SK-N-SH treated with all-trans-retinoic acid at 6 μM for 48 hours (cell line): ENCODE results near the gene DOCK9.

Experiments
- ATAC-seq: fragments of 200-7000 bp; cut with Tn5 transposase; 3 replicates; pipeline ENCODE4 v1.9.1; 2020; ENCODE audit warnings: mild to moderate bottlenecking, moderate library complexity
- ARNTL ChIP-seq: fragments of 450-650 bp; formaldehyde crosslinking; IDR thresholded peaks from 2 replicates; pipeline ENCODE4 v1.5.0; 2020; ENCODE audit warnings: low read depth, mild to moderate bottlenecking, moderate library complexity, borderline replicate concordance
- BACH2 ChIP-seq: fragments of 250-450 bp; sonication (Bioruptor Pico); IDR thresholded peaks from 2 replicates; pipeline ENCODE4 v1.9.0; 2021; ENCODE audit warnings: mild to moderate bottlenecking, borderline replicate concordance
- CREB5 ChIP-seq: fragments of 250-450 bp; sonication (Bioruptor Pico); IDR thresholded peaks from 2 replicates; pipeline ENCODE4 v1.5.1; 2020; ENCODE audit warnings: low read depth, mild to moderate bottlenecking, moderate library complexity
- CSDC2 ChIP-seq: fragments of 250-450 bp; sonication (Bioruptor Pico); IDR thresholded peaks from 2 replicates; pipeline ENCODE4 v1.5.0; 2020; ENCODE audit warnings: mild to moderate bottlenecking, moderate library complexity
- ESRRG ChIP-seq: fragments of 250-450 bp; sonication (Bioruptor Pico); IDR thresholded peaks from 2 replicates; pipeline ENCODE4 v1.6.1; 2021; ENCODE audit warnings: mild to moderate bottlenecking
- GLIS3 ChIP-seq: fragments of 250-450 bp; sonication (Bioruptor Pico); IDR thresholded peaks from 2 replicates; pipeline ENCODE4 v1.5.0; 2020; ENCODE audit warnings: mild to moderate bottlenecking, moderate library complexity
- ISL1 ChIP-seq: fragments of 250-450 bp; sonication (Bioruptor Pico); IDR thresholded peaks from 2 replicates; pipeline ENCODE4 v2.1.2; 2022; ENCODE audit warnings: mild to moderate bottlenecking, moderate library complexity
- OSR1 ChIP-seq: fragments of 250-450 bp; sonication (Bioruptor Pico); IDR thresholded peaks from 2 replicates; pipeline ENCODE4 v1.8.0; 2022; ENCODE audit warnings: moderate library complexity, mild to moderate bottlenecking, inconsistent platforms
- PATZ1 ChIP-seq: fragments of 250-450 bp; sonication (Bioruptor Pico); IDR thresholded peaks from 2 replicates; pipeline ENCODE4 v1.8.0; 2020; ENCODE audit warnings: mild to moderate bottlenecking, moderate library complexity, borderline replicate concordance
- POU6F1 ChIP-seq: fragments of 250-450 bp; sonication (Bioruptor Pico); IDR thresholded peaks from 2 replicates; pipeline ENCODE4 v1.8.0; 2021; ENCODE audit warnings: low read depth, mild to moderate bottlenecking, moderate library complexity, borderline replicate concordance
- PPARA ChIP-seq: fragments of 250-450 bp; sonication (Bioruptor Pico); IDR thresholded peaks from 2 replicates; pipeline ENCODE4 v1.5.0; 2020; ENCODE audit warnings: mild to moderate bottlenecking, borderline replicate concordance
- RARB ChIP-seq: fragments of 250-450 bp; sonication (Bioruptor Pico); IDR thresholded peaks from 2 replicates; pipeline ENCODE4 v1.8.0; 2021; ENCODE audit warnings: mild to moderate bottlenecking, moderate library complexity
- SNAI2 ChIP-seq: fragments of 250-450 bp; sonication (Bioruptor Pico); IDR thresholded peaks from 2 replicates; pipeline ENCODE4 v1.5.0; 2020; ENCODE audit warnings: mild to moderate bottlenecking, moderate library complexity
- TCF4 ChIP-seq: fragments of 250-450 bp; sonication (Bioruptor Pico); IDR thresholded peaks from 2 replicates; pipeline ENCODE4 v1.8.0; 2021; ENCODE audit warnings: mild to moderate bottlenecking, moderate library complexity, borderline replicate concordance
- TOX ChIP-seq: fragments of 250-450 bp; sonication (Bioruptor Pico); IDR thresholded peaks from 2 replicates; pipeline ENCODE4 v1.8.0; 2021; ENCODE audit warnings: mild to moderate bottlenecking, moderate library complexity, borderline replicate concordance
- ZC3H10 ChIP-seq: fragments of 250-450 bp; sonication (Bioruptor Pico); IDR thresholded peaks from 2 replicates; pipeline ENCODE4 v1.5.1; 2021; ENCODE audit warnings: mild to moderate bottlenecking, moderate library complexity
- ZFP3 ChIP-seq: fragments of 250-450 bp; sonication (Bioruptor Pico); IDR thresholded peaks from 2 replicates; pipeline ENCODE4 v1.5.0; 2020; ENCODE audit warnings: mild to moderate bottlenecking, moderate library complexity
- ZFP30 ChIP-seq: fragments of 450-650 bp; formaldehyde crosslinking; IDR thresholded peaks from 2 replicates; pipeline ENCODE4 v1.5.0; 2022; ENCODE audit warnings: mild to moderate bottlenecking, moderate library complexity
- ZNF565 ChIP-seq: fragments of 450-650 bp; formaldehyde crosslinking; conservative IDR thresholded peaks from 2 replicates; pipeline ENCODE4 v1.5.0; 2020; ENCODE audit warnings: low read depth, mild to moderate bottlenecking, moderate library complexity
- ZNF70 ChIP-seq: fragments of 450-650 bp; formaldehyde crosslinking; IDR thresholded peaks from 2 replicates; pipeline ENCODE4 v1.5.0; 2020; ENCODE audit warnings: mild to moderate bottlenecking, moderate library complexity
- ZNF8 ChIP-seq: fragments of 450-650 bp; formaldehyde crosslinking; IDR thresholded peaks from 2 replicates; pipeline ENCODE4 v1.5.0; 2020; ENCODE audit warnings: mild to moderate bottlenecking, moderate library complexity
- TF ChIP-seq, protein P1 (sequence below): fragments of 250-450 bp; sonication (Bioruptor Pico); IDR thresholded peaks from 2 replicates; pipeline ENCODE4 v1.5.0; 2020; ENCODE audit warnings: mild to moderate bottlenecking, moderate library complexity
- TF ChIP-seq, protein P2 (sequence below): fragments of 250-450 bp; sonication (Bioruptor Pico); IDR thresholded peaks from 2 replicates; pipeline ENCODE4 v1.5.1; 2021; ENCODE audit warnings: mild to moderate bottlenecking, moderate library complexity

Gene DOCK9

DNA sequence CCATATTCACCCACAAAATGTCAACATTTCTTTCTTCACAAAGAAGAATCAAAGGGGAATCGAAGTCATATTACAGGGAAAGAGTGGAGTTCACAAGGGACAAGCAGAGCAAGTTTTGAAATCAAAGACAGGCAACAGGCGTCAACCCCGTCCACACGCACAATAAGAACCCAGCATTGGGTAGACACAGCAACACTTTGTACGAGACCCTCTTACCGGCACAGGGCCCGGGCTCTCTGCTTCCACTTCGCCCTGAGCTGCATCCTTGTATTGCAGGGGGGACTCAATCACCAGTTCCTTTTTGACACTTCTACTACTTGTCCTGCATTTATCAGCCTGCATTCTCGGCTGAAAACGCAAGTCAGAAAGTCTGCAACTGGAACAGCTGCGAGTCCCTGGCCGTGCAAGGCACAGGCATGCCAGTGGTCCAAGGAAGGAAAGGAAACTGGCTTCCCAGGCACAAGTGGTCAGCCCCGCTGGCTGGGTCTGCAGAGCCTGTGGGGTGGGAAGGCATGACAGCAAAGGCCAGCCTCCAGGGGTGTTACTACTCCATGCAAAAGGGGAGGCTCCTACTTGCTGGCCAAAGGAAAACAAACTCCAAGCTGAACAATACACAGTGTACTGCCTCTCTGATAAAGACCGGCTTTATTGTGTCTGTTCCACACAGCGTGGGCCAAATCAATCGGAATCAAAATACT, at the start of gene DOCK9:
Gene DOCK9 (minus strand): TSS at position 497 of the 698 bp plus-strand sequence. CDS start 155 bp downstream, at position 342.
- TF ChIP-seq, protein P1, sequence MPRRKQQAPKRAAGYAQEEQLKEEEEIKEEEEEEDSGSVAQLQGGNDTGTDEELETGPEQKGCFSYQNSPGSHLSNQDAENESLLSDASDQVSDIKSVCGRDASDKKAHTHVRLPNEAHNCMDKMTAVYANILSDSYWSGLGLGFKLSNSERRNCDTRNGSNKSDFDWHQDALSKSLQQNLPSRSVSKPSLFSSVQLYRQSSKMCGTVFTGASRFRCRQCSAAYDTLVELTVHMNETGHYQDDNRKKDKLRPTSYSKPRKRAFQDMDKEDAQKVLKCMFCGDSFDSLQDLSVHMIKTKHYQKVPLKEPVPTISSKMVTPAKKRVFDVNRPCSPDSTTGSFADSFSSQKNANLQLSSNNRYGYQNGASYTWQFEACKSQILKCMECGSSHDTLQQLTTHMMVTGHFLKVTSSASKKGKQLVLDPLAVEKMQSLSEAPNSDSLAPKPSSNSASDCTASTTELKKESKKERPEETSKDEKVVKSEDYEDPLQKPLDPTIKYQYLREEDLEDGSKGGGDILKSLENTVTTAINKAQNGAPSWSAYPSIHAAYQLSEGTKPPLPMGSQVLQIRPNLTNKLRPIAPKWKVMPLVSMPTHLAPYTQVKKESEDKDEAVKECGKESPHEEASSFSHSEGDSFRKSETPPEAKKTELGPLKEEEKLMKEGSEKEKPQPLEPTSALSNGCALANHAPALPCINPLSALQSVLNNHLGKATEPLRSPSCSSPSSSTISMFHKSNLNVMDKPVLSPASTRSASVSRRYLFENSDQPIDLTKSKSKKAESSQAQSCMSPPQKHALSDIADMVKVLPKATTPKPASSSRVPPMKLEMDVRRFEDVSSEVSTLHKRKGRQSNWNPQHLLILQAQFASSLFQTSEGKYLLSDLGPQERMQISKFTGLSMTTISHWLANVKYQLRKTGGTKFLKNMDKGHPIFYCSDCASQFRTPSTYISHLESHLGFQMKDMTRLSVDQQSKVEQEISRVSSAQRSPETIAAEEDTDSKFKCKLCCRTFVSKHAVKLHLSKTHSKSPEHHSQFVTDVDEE (CRISPR knock-in tag): no peak
- TF ChIP-seq ARNTL (CRISPR knock-in tag) (no peak), CSDC2 (CRISPR knock-in tag) (no peak), ZFP30 (no peak), RARB (CRISPR knock-in tag) (no peak), ZNF70 (CRISPR knock-in tag) (no peak), ZNF8 (CRISPR knock-in tag) (no peak), GLIS3 (CRISPR knock-in tag) (no peak), BACH2 (no peak), PATZ1 (CRISPR knock-in tag) (no peak), CREB5 (CRISPR knock-in tag) (no peak), ISL1 (CRISPR knock-in tag) (no peak), TOX (CRISPR knock-in tag) (no peak), PPARA (CRISPR knock-in tag) (no peak), ZC3H10 (CRISPR knock-in tag) (no peak), SNAI2 (CRISPR knock-in tag) (no peak), ZNF565 (CRISPR knock-in tag) (no peak), TCF4 (CRISPR knock-in tag) (no peak), ZFP3 (CRISPR knock-in tag) (no peak)
- ATAC-seq: peak; percentile 88

- ATAC-seq: no peak
- TF ChIP-seq, protein P2, sequence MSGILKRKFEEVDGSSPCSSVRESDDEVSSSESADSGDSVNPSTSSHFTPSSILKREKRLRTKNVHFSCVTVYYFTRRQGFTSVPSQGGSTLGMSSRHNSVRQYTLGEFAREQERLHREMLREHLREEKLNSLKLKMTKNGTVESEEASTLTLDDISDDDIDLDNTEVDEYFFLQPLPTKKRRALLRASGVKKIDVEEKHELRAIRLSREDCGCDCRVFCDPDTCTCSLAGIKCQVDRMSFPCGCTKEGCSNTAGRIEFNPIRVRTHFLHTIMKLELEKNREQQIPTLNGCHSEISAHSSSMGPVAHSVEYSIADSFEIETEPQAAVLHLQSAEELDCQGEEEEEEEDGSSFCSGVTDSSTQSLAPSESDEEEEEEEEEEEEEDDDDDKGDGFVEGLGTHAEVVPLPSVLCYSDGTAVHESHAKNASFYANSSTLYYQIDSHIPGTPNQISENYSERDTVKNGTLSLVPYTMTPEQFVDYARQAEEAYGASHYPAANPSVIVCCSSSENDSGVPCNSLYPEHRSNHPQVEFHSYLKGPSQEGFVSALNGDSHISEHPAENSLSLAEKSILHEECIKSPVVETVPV (CRISPR knock-in tag): no peak
- TF ChIP-seq ESRRG (CRISPR knock-in tag): no peak
- no peak for TF ChIP-seq ARNTL (CRISPR knock-in tag)
- no peak for TF ChIP-seq ZFP30
- no peak for TF ChIP-seq CREB5 (CRISPR knock-in tag)
- TF ChIP-seq, protein P1 (CRISPR knock-in tag): no peak
- TF ChIP-seq BACH2: no peak
- TF ChIP-seq POU6F1 (CRISPR knock-in tag): no peak
- no peak for TF ChIP-seq SNAI2 (CRISPR knock-in tag)
- TF ChIP-seq OSR1: no peak
- no peak for TF ChIP-seq RARB (CRISPR knock-in tag)
- TF ChIP-seq PATZ1 (CRISPR knock-in tag): no peak
- no peak for TF ChIP-seq ZNF70 (CRISPR knock-in tag)
- no peak for TF ChIP-seq TCF4 (CRISPR knock-in tag)
- TF ChIP-seq CSDC2 (CRISPR knock-in tag): no peak
Observed at GRCh38 chr13:99027260-99027659, 49.4 kb upstream of the DOCK9 start.
